SK-N-SH (cell line): ENCODE data around the gene ADCY9. TPM values are rescaled to one million over a fixed set of nuclear protein-coding genes. Genes with fewer than 3 reads are reported as not detected.

Source experiments
- CTCF ChIA-PET: fragments of 300-600, 350-600 bp; formaldehyde crosslinking; extraction: SDS; loops from one replicate; lab custom pipeline; 2021; lab: Yijun Ruan, JAX
- POLR2A ChIA-PET: fragments of 350-600 bp; sonication (Branson Sonifier 250); formaldehyde crosslinking; extraction: SDS; loops from one replicate; lab custom pipeline; 2020; ENCODE audit warnings: antibody characterized with exemption, inconsistent platforms; lab: Yijun Ruan, JAX
- DNase-seq: peaks from one replicate; pipeline ENCODE4 v3.0.0; 2012
- H2AFZ ChIP-seq: fragments of 200-600 bp; sonication (generic); 2 replicates; pipeline ENCODE4 v1.8.1; 2016; ENCODE audit warnings: antibody characterized with exemption, mild to moderate bottlenecking, low read depth
- H3F3A ChIP-seq: fragments of 200-600 bp; sonication (generic); replicated peaks from 2 replicates; pipeline ENCODE3; 2016; ENCODE audit warnings: antibody characterized with exemption, mild to moderate bottlenecking; ENCODE audit not compliant: insufficient read depth
- H3K27ac ChIP-seq, 2 experiments: fragments of 200-500 bp in 1 of 2; fragments of 200-600 bp in 1 of 2; sonication (Bioruptor generic) in 1 of 2; sonication (generic), shearing (Covaris generic) in 1 of 2; 2 replicates each; pipeline versions ENCODE4 v1.5.1 to v1.6.1; 2014 to 2016; ENCODE audit warnings: low read depth in 2 of 2, inconsistent platforms in 1 of 2, low read length in 1 of 2, mild to moderate bottlenecking in 1 of 2, mixed read lengths in 1 of 2
- H3K27me3 ChIP-seq: fragments of 200-600 bp; sonication (generic), shearing (Covaris generic); 2 replicates; pipeline ENCODE4 v1.6.1; 2016; ENCODE audit warnings: mixed run types; ENCODE audit not compliant: insufficient read depth
- H3K36me3 ChIP-seq, 2 experiments: fragments of 200-500 bp in 1 of 2; fragments of 200-600 bp in 1 of 2; sonication (Bioruptor generic) in 1 of 2; sonication (generic) in 1 of 2; replicated peaks in 1 of 2; 2 replicates each; pipeline versions ENCODE3 to v1.5.1; 2014 to 2016; ENCODE audit warnings: low read length in 1 of 2, mild to moderate bottlenecking in 1 of 2; ENCODE audit not compliant: insufficient read depth in 2 of 2, control insufficient read depth in 1 of 2
- H3K4me1 ChIP-seq, 2 experiments: fragments of 200-500 bp in 1 of 2; fragments of 200-600 bp in 1 of 2; sonication (Bioruptor generic) in 1 of 2; sonication (generic), shearing (Covaris generic) in 1 of 2; 2 replicates each; pipeline versions ENCODE4 v1.5.1 to v1.6.1; 2014 to 2016; ENCODE audit warnings: low read depth in 1 of 2, low read length in 1 of 2, mixed run types in 1 of 2; ENCODE audit not compliant: insufficient read depth in 2 of 2, control insufficient read depth in 1 of 2
- H3K4me2 ChIP-seq: fragments of 200-600 bp; sonication (generic), shearing (Covaris generic); 2 replicates; pipeline ENCODE4 v1.6.1; 2017; ENCODE audit warnings: mixed run types
- H3K4me3 ChIP-seq, 2 experiments: fragments of 200-500 bp in 1 of 2; fragments of 200-600 bp in 1 of 2; sonication (Bioruptor generic) in 1 of 2; sonication (generic), shearing (Covaris generic) in 1 of 2; 2 replicates each; pipeline versions ENCODE4 v1.5.1 to v1.8.1; 2014 to 2016; ENCODE audit warnings: low read depth in 2 of 2, inconsistent platforms in 1 of 2, low read length in 1 of 2, mild to moderate bottlenecking in 1 of 2, mixed read lengths in 1 of 2, moderate library complexity in 1 of 2
- H3K79me2 ChIP-seq: fragments of 200-600 bp; sonication (generic); 2 replicates; pipeline ENCODE4 v1.8.1; 2017; ENCODE audit warnings: mild to moderate bottlenecking; ENCODE audit not compliant: insufficient read depth
- H3K9ac ChIP-seq: fragments of 200-600 bp; sonication (generic); 2 replicates; pipeline ENCODE4 v1.6.1; 2017; ENCODE audit warnings: mixed run types
- H3K9me2 ChIP-seq: fragments of 200-600 bp; sonication (generic); 2 replicates; pipeline ENCODE4 v1.6.1; 2017; ENCODE audit warnings: mixed run types
- H3K9me3 ChIP-seq: fragments of 200-600 bp; sonication (generic); 2 replicates; pipeline ENCODE4 v1.6.1; 2017; ENCODE audit warnings: mixed run types, mild to moderate bottlenecking, moderate library complexity
- H4K20me1 ChIP-seq: fragments of 200-600 bp; sonication (generic); 2 replicates; pipeline ENCODE4 v1.6.1; 2017; ENCODE audit warnings: mild to moderate bottlenecking, mixed run types; ENCODE audit not compliant: insufficient read depth
- ELF1 ChIP-seq: IDR thresholded peaks from 2 replicates; pipeline ENCODE4 v1.4.0; 2012
- EZH2phosphoT487 ChIP-seq: fragments of 200-600 bp; sonication (generic); IDR thresholded peaks from 2 replicates; pipeline ENCODE4 v1.6.1; 2017; ENCODE audit warnings: low read depth, mixed run types, mild to moderate bottlenecking, antibody characterized with exemption, moderate library complexity, borderline replicate concordance
- FOSL2 ChIP-seq: IDR thresholded peaks from 2 replicates; pipeline ENCODE4 v1.4.0; 2012; ENCODE audit warnings: low read depth, mild to moderate bottlenecking, moderate library complexity, borderline replicate concordance
- FOXJ3 ChIP-seq: sonication (generic); formaldehyde crosslinking; IDR thresholded peaks from 2 replicates; pipeline ENCODE4 v1.5.1; 2020; ENCODE audit warnings: mild to moderate bottlenecking, missing genetic modification reagents
- GABPA ChIP-seq: IDR thresholded peaks from 2 replicates; pipeline ENCODE4 v1.4.0; 2012; ENCODE audit warnings: low read depth, mild to moderate bottlenecking
- GATA2 ChIP-seq: sonication (generic); formaldehyde crosslinking; IDR thresholded peaks from 2 replicates; pipeline ENCODE4 v1.5.0; 2020; ENCODE audit warnings: mild to moderate bottlenecking, missing genetic modification reagents
- MEF2A ChIP-seq: IDR thresholded peaks from 2 replicates; pipeline ENCODE4 v1.4.0; 2012; ENCODE audit warnings: low read depth, borderline replicate concordance
- MXI1 ChIP-seq: IDR thresholded peaks from 2 replicates; pipeline ENCODE4 v1.6.1; 2012; ENCODE audit warnings: mild to moderate bottlenecking, low read depth, low read length, improper control_type of control experiment
- NFIC ChIP-seq: IDR thresholded peaks from 2 replicates; pipeline ENCODE4 v1.4.0; 2012; ENCODE audit warnings: borderline replicate concordance
- POLR2AphosphoS5 ChIP-seq: IDR thresholded peaks from 2 replicates; pipeline ENCODE4 v1.6.1; 2012; ENCODE audit warnings: low read depth, low read length
- RCOR1 ChIP-seq: fragments of 150-350 bp; IDR thresholded peaks from 2 replicates; pipeline ENCODE4 v1.6.1; 2017; ENCODE audit warnings: antibody characterized with exemption, low read length
- RXRA ChIP-seq: IDR thresholded peaks from 2 replicates; pipeline ENCODE4 v1.4.0; 2012; ENCODE audit warnings: low read depth, mild to moderate bottlenecking, borderline replicate concordance
- SIN3A ChIP-seq: IDR thresholded peaks from 2 replicates; pipeline ENCODE4 v1.6.1; 2012; ENCODE audit warnings: low read depth, mild to moderate bottlenecking, low read length, moderate library complexity, borderline replicate concordance
- SMC3 ChIP-seq: IDR thresholded peaks from 2 replicates; pipeline ENCODE4 v1.6.1; 2012; ENCODE audit warnings: low read depth, low read length, improper control_type of control experiment
- TCF12 ChIP-seq: IDR thresholded peaks from 2 replicates; pipeline ENCODE4 v1.4.0; 2012
- TEAD4 ChIP-seq: IDR thresholded peaks from 2 replicates; pipeline ENCODE4 v1.4.0; 2012; ENCODE audit warnings: mild to moderate bottlenecking, borderline replicate concordance; ENCODE audit not compliant: insufficient read depth
- YY1 ChIP-seq: IDR thresholded peaks from 2 replicates; pipeline ENCODE4 v1.4.0; 2012; ENCODE audit warnings: low read depth, mild to moderate bottlenecking
- WGBS: methylation state at CpG from one replicate; pipeline ENCODE4 v1.1.6; 2017; ENCODE audit warnings: low lambda C conversion rate; 5-methylcytosine and 5-hydroxymethylcytosine counted together
- polyA plus RNA-seq, 3 experiments: library from polyadenylated mRNA; depleted of rRNA; stranded (reverse); fragments of >200 nt; gene quantifications; 2 replicates each; pipeline ENCODE4 v1.2.3, GENCODE V29; 2012
- TF ChIP-seq, protein P1 (sequence below): IDR thresholded peaks from 2 replicates; pipeline ENCODE4 v1.4.0; 2012; ENCODE audit warnings: low read depth, borderline replicate concordance
- TF ChIP-seq, protein P2 (sequence below): IDR thresholded peaks from 2 replicates; pipeline ENCODE4 v1.4.0; 2012; ENCODE audit warnings: low read depth
- TF ChIP-seq, protein P3 (sequence below): fragments of 200-600 bp; sonication (generic); IDR thresholded peaks from 2 replicates; pipeline ENCODE4 v1.6.1; 2017; ENCODE audit warnings: antibody characterized with exemption, mild to moderate bottlenecking, moderate library complexity

ADCY9 gene
- polyA plus RNA-seq, 1 of the 3 experiments (the other 2 are of a cell fraction), result 5.2 TPM

DNA sequence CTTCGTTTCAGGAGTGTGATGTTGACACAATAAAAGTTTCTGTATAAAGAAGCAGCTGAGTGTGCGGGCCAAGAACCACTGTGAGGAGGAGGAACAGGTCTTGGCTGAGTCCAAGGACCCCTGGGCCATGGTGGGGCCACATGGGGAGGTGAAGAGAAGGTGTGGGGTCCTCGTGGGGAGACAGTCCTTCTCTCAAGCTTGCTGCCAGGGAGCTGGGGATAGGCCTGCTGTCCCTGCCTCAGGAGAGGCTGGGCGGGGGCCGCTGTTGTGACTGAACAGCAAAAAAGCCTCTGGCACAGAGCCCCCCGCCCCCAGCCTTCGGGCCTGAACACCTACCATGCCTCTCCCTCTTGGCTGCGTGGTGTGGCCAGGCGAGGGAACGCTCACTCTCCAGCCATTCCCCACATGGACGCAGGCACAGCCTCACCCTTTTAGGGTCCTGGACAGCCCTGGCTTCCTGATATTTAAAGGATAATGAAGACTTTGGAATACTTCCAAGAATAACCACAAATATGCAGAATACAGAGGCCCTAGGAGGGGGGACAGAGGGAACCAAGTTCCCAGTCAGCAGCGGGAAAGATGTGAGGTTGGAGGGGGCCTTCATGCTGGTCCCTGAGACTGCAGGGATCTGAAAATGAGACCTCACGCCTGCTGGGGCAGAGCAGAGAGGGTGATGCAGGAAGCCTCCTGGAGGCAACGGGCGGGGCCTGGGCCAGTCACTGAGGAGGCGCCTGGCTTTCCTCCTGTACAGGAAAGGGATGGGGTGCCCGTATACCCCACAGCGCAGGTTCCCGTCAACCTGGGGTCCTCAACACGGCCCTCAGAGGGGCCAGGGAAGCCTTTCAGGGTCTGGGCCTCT, 135.8 kb downstream of the ADCY9 start:
- Histone ChIP-seq H3K9me3 (no peaks in the 10 kb centered on the region), H3F3A (no peaks in the 10 kb centered on the region), H3K9me2 (no peaks in the 10 kb centered on the region), H3K27ac (no peak overlapping the region), H2AFZ (peak overlapping the region; percentile 66; the same call in 1 of the 2 replicates), H3K79me2 (no peaks in the 10 kb centered on the region), H4K20me1 (no peaks in the 10 kb centered on the region), H3K4me1 (peaks cover 13% of the 10 kb centered on the region in 2 experiments; a peak in 3 of 4 replicates), H3K9ac (0 out of 2 replicates have a peak overlapping the region, but pooled peaks have one; percentile 3), H3K27me3 (no peaks in the 10 kb centered on the region), H3K4me2 (peak overlapping the region; percentile 51; the same call in 1 of the 2 replicates), H3K36me3 (no peaks in the 10 kb centered on the region), H3K4me3 (no peak overlapping the region)
- ChIA-PET POLR2A (no interaction called here), CTCF (interaction anchor here (0.5 to 3.1 kb wide), 8 partner anchors 17 to 348 kb away, joined by 3 to 27 read pairs (median 3); no protein-coding TSS in a partner anchor)
- WGBS, result 54% methylated on average over 9 of the region's 20 CpGs
- peak; percentile 59 for DNase-seq
- TF ChIP-seq EZH2phosphoT487 (no peak), ELF1 (no peak), POLR2AphosphoS5 (peak; percentile 34; the same call in 1 of the 2 replicates), YY1 (no peak), GATA2 (no peak), TEAD4 (no peak), SIN3A (no peak), SMC3 (no peak), RCOR1 (no peak), NFIC (peak; percentile 88), TCF12 (peak; percentile 49; the same call in 1 of the 2 replicates)
- TF ChIP-seq, protein P1, sequence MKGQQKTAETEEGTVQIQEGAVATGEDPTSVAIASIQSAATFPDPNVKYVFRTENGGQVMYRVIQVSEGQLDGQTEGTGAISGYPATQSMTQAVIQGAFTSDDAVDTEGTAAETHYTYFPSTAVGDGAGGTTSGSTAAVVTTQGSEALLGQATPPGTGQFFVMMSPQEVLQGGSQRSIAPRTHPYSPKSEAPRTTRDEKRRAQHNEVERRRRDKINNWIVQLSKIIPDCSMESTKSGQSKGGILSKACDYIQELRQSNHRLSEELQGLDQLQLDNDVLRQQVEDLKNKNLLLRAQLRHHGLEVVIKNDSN, result no peak
- TF ChIP-seq, protein P2, sequence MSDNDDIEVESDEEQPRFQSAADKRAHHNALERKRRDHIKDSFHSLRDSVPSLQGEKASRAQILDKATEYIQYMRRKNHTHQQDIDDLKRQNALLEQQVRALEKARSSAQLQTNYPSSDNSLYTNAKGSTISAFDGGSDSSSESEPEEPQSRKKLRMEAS, result peak; percentile 75
- TF ChIP-seq, protein P3, sequence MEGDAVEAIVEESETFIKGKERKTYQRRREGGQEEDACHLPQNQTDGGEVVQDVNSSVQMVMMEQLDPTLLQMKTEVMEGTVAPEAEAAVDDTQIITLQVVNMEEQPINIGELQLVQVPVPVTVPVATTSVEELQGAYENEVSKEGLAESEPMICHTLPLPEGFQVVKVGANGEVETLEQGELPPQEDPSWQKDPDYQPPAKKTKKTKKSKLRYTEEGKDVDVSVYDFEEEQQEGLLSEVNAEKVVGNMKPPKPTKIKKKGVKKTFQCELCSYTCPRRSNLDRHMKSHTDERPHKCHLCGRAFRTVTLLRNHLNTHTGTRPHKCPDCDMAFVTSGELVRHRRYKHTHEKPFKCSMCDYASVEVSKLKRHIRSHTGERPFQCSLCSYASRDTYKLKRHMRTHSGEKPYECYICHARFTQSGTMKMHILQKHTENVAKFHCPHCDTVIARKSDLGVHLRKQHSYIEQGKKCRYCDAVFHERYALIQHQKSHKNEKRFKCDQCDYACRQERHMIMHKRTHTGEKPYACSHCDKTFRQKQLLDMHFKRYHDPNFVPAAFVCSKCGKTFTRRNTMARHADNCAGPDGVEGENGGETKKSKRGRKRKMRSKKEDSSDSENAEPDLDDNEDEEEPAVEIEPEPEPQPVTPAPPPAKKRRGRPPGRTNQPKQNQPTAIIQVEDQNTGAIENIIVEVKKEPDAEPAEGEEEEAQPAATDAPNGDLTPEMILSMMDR, result no peak

DNA sequence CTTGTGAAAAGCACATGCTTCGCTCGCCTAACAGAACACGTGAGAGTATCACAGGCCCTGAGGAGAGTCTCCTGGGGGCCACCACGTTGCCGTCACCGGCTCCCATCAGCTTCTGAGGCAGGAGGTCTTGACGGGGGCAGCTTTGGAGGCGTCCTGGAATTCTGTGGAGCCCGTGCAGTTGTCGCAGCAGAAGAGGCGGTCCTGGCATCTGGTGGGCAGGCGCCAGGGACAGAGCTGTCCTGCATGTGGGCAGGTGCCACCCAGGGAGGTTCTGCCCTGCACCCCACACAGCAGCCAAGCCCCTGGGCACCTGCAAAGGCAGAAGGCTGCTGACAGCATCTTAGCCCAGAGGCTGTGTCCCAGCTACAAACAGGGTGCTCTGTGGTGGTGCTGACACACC, 136.7 kb downstream of the ADCY9 start:
- POLR2A ChIA-PET, result no interaction called here
- H3K9ac ChIP-seq, result no peak overlapping the region
- 92% methylated on average over 8 of the region's 12 CpGs for WGBS
- H3K9me3 ChIP-seq, result no peaks in the 10 kb centered on the region
- H3F3A ChIP-seq, result no peaks in the 10 kb centered on the region
- H3K9me2 ChIP-seq, result no peaks in the 10 kb centered on the region
- no peak overlapping the region for H3K4me3 ChIP-seq
- CTCF ChIA-PET, result interaction anchor here (0.7 to 1.4 kb wide), 5 partner anchors 12 to 275 kb away, joined by 3 to 9 read pairs (median 3); no protein-coding TSS in a partner anchor
- H3K27me3 ChIP-seq, result no peaks in the 10 kb centered on the region
- TF ChIP-seq TEAD4, result no peak
- TF ChIP-seq GABPA, result no peak
- no peak for TF ChIP-seq RXRA
- no peak for TF ChIP-seq MXI1
- TF ChIP-seq EZH2phosphoT487, result no peak
- TF ChIP-seq GATA2, result no peak
- TF ChIP-seq, protein P3, result no peak
- no peak for TF ChIP-seq FOXJ3 (CRISPR knock-in tag)
- TF ChIP-seq RCOR1, result no peak
- TF ChIP-seq MEF2A, result no peak
- no peak for TF ChIP-seq FOSL2
- no peak for TF ChIP-seq NFIC
- DNase-seq, result no peak
- peaks cover 13% of the 10 kb centered on the region in 2 experiments; a peak in 3 of 4 replicates for H3K4me1 ChIP-seq
- no peaks in the 10 kb centered on the region for H3K79me2 ChIP-seq
- no peak overlapping the region for H3K4me2 ChIP-seq
- no peak overlapping the region for H2AFZ ChIP-seq
- no peaks in the 10 kb centered on the region for H3K36me3 ChIP-seq
- no peak overlapping the region for H3K27ac ChIP-seq
- no peaks in the 10 kb centered on the region for H4K20me1 ChIP-seq
